Osteoblast (primary cell): ENCODE measurements around the gene P2RY12. TPM values are rescaled to one million over a fixed set of nuclear protein-coding genes. Genes with fewer than 3 reads are reported as not detected.

Experiments used
- DNase-seq: peaks from one replicate; pipeline ENCODE4 v3.0.0; 2011; ENCODE audit warnings: low spot score, mixed read lengths; ENCODE audit not compliant: insufficient read length; ENCODE audit errors: missing footprints
- H2AFZ ChIP-seq: 2 replicates; pipeline ENCODE4 v1.6.0; 2011; ENCODE audit warnings: mild to moderate bottlenecking, low read length
- H3K27ac ChIP-seq: 2 replicates; pipeline ENCODE4 v1.5.1; 2011; ENCODE audit warnings: mild to moderate bottlenecking, low read depth, low read length, moderate library complexity
- H3K27me3 ChIP-seq: 2 replicates; pipeline ENCODE4 v1.6.0; 2012; ENCODE audit warnings: mild to moderate bottlenecking, control low read depth, inconsistent platforms, low read length, moderate library complexity; ENCODE audit not compliant: insufficient read depth
- H3K36me3 ChIP-seq: 2 replicates; pipeline ENCODE4 v1.5.1; 2011; ENCODE audit warnings: mild to moderate bottlenecking, low read length, control low read depth, moderate library complexity; ENCODE audit not compliant: insufficient read depth
- H3K4me1 ChIP-seq: 2 replicates; pipeline ENCODE4 v1.5.1; 2011; ENCODE audit warnings: mild to moderate bottlenecking, low read length, control low read depth, moderate library complexity; ENCODE audit not compliant: insufficient read depth
- H3K4me2 ChIP-seq: 2 replicates; pipeline ENCODE4 v1.6.0; 2011; ENCODE audit warnings: mild to moderate bottlenecking, low read length; ENCODE audit not compliant: insufficient read depth
- H3K4me3 ChIP-seq: fragments of 200-600 bp; sonication (generic); 3 replicates; pipeline ENCODE4 v1.5.1; 2012; ENCODE audit warnings: mild to moderate bottlenecking, low read length, inconsistent platforms; ENCODE audit not compliant: insufficient read depth
- H3K79me2 ChIP-seq: 2 replicates; pipeline ENCODE4 v1.6.0; 2012; ENCODE audit warnings: mild to moderate bottlenecking, low read length, control low read depth, inconsistent platforms; ENCODE audit not compliant: insufficient read depth
- H3K9me3 ChIP-seq: 2 replicates; pipeline ENCODE4 v1.5.1; 2011; ENCODE audit warnings: low read depth, low read length, control low read depth
- H4K20me1 ChIP-seq: 2 replicates; pipeline ENCODE4 v1.6.0; 2012; ENCODE audit warnings: mild to moderate bottlenecking, low read length, control low read depth; ENCODE audit not compliant: insufficient read depth
- CTCF ChIP-seq: IDR thresholded peaks from 2 replicates; pipeline ENCODE4 v1.5.1; 2011; ENCODE audit warnings: mild to moderate bottlenecking, low read depth, low read length, moderate library complexity; ENCODE audit errors: extremely low read depth
- total RNA-seq: library from RNA; depleted of rRNA; stranded (reverse); fragments of >200 nt; gene quantifications from 2 replicates; pipeline ENCODE4 v1.2.3, GENCODE V29; 2012

The P2RY12 gene
- total RNA-seq, 1 donor, result not detected

- DNase-seq, result no peak
- Histone ChIP-seq H3K4me2 (no peak overlapping the region), H2AFZ (no peak overlapping the region), H3K4me1 (peaks cover 21% of the 10 kb centered on the region), H3K79me2 (no peaks in the 10 kb centered on the region), H3K4me3 (no peak overlapping the region), H3K9me3 (no peaks in the 10 kb centered on the region), H3K27ac (no peak overlapping the region), H3K27me3 (peaks cover 6% of the 10 kb centered on the region), H4K20me1 (no peaks in the 10 kb centered on the region), H3K36me3 (no peaks in the 10 kb centered on the region)
- TF ChIP-seq CTCF, result no peak
These were observed 84.0 kb downstream of the P2RY12 start for GRCh38 chr3:151300539-151300938.

- Histone ChIP-seq H4K20me1 (no peaks in the 10 kb centered on the region), H3K79me2 (no peaks in the 10 kb centered on the region), H3K27ac (no peak overlapping the region), H3K9me3 (no peaks in the 10 kb centered on the region), H2AFZ (no peak overlapping the region), H3K27me3 (peaks cover 6% of the 10 kb centered on the region), H3K4me2 (no peak overlapping the region), H3K4me1 (peaks cover 10% of the 10 kb centered on the region), H3K4me3 (no peak overlapping the region), H3K36me3 (no peaks in the 10 kb centered on the region)
- TF ChIP-seq CTCF, result no peak
- DNase-seq, result no peak
These were observed 85.5 kb downstream of the P2RY12 start for GRCh38 chr3:151299006-151299405.

- no peak overlapping the region for H2AFZ ChIP-seq
- no peaks in the 10 kb centered on the region for H3K36me3 ChIP-seq
- no peaks in the 10 kb centered on the region for H3K79me2 ChIP-seq
- no peaks in the 10 kb centered on the region for H4K20me1 ChIP-seq
- H3K27me3 ChIP-seq, result peaks cover 6% of the 10 kb centered on the region
- H3K4me1 ChIP-seq, result peaks cover 10% of the 10 kb centered on the region
- H3K27ac ChIP-seq, result no peak overlapping the region
- H3K4me2 ChIP-seq, result no peak overlapping the region
- H3K9me3 ChIP-seq, result no peaks in the 10 kb centered on the region
- TF ChIP-seq CTCF, result no peak
- no peak for DNase-seq
- H3K4me3 ChIP-seq, result no peak overlapping the region
These were observed 87.1 kb downstream of the P2RY12 start for GRCh38 chr3:151297429-151297828.

GRCh38 chr3:151296226-151296625 lies 88.3 kb downstream of the P2RY12 start:
- Histone ChIP-seq H3K79me2 (no peaks in the 10 kb centered on the region), H2AFZ (no peak overlapping the region), H3K9me3 (no peaks in the 10 kb centered on the region), H3K4me2 (no peak overlapping the region), H3K4me3 (no peak overlapping the region), H3K4me1 (peaks cover under 1% of the 10 kb centered on the region), H3K36me3 (no peaks in the 10 kb centered on the region), H3K27me3 (peaks cover 6% of the 10 kb centered on the region), H4K20me1 (no peaks in the 10 kb centered on the region), H3K27ac (no peak overlapping the region)
- TF ChIP-seq CTCF, result no peak
- DNase-seq, result no peak
